Amygdala (tissue), 56 donors: Measurements from ENCODE around the gene GRM3.
"Not testable (repeated sequence)": the region's sequence is repeated elsewhere in the genome, so short reads cannot be mapped to it uniquely, and the experiment has no call there.

Experiments used
- DNase-seq, 56 donors: peaks; one replicate each; lab custom pipeline; 2025; lab: John Stamatoyannopoulos, UW

GRM3 gene

DNA sequence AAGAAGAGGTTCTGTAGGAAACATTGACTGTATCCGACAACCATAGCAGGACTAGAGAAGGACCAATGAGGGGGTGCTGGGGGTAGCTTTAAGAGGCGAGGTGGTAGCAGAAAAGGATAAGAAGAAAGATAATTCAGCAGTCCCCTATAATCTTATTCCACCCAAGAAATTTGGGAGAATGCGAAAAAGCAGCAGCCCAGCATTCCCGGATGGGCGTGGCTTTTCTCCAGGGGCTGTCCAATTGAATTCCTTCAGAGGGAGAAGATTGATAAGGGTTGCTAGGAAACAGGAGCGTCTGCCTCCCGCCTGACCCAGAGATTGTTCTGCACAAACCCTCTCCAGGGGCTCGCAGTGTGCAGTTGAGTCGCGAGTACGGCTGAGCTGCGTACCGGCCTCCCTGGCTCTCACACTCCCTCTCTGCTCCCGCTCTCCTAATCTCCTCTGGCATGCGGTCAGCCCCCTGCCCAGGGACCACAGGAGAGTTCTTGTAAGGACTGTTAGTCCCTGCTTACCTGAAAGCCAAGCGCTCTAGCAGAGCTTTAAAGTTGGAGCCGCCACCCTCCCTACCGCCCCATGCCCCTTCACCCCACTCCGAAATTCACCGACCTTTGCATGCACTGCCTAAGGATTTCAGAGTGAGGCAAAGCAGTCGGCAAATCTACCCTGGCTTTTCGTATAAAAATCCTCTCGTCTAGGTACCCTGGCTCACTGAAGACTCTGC, at the start of gene GRM3:
Gene GRM3, plus strand, starts transcription at position 349 of the 721 bp plus-strand sequence. CDS start 121,237 bp downstream, outside the sequence.
- peak in 52 of 56 donors; percentile 36 to 89 (median 71) for DNase-seq

DNA sequence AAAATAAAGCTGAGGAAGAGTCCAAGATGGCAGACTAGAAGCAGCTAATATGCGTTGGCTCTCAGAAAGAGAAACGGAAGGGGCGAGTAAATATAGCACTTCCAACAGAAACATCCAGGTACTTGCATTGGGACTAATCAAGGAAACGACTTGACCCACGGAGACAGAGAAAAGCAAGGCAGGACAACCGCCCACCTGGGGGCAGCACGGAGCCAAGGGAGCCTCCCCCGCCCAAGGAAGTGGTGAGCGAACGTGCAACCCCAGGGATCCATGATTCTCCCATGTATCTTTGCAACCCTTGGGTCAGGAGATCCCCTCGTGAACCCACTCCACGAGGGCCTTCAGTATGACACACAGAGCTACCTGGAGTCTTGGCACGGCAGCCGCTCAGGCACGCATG, 45.4 kb upstream of the GRM3 start:
- peak in 1 of 56 donors; percentile 2 for DNase-seq

- DNase-seq = no peak
These were observed 45.0 kb upstream of the GRM3 start for GRCh38 chr7:86598721-86599120.

DNA sequence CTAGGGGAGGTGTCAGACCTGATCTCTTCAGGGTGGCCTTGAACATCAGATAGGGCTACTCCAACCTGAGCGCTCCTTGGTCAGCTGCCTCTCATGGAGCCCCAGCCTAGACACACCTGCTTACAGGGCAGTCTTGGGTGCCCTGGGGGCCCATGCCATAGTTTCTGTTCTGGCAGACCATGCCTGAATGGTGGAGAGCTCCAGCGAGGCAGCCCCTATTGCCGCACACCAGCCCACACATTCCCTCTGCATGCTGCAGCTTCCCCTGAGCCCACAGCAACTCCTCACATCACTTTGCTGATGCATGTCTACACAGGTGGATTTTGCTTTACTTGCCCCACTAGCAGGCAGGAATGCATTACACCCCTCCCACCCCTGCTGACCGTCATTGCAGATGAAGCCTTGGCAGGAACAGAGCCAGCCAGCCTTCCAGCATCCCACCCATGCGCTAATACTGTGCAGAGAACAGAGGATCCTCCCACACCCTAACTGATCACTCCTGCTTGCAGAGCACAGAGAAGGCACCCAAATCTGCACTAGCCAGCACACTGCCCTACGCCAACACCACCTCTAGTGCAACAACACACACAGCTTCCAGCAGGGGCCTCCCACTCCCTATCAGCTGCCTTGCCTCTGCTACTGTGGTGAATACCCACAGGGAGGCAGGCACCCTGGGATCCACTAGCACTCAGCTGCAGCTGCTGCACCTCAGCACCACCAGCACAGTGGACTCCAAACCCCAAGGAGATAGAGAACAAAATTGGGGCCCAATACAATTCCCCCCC, 43.0 kb upstream of the GRM3 start:
- peak in 46 of 56 donors; percentile 4 to 75 (median 40) for DNase-seq

DNA sequence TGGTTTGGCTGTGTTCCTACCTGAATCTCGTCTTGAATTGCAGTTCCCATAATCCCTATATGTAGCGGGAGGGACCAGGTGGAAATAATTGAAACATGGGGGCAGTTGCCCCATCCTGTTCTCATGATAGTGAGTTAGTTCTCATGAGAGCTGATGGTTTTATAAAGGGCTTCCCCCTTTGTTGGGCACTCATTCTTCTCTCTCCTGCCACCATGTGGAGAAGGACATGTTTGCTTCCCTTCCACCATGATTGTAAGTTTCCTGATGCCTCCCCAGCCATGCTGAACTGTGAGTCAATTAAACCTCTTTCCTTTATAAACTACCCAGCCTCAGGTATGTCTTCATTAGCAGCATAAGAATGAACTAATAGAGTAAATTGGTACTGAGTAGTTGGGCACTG, 28.0 kb upstream of the GRM3 start:
- not testable (repeated sequence) for DNase-seq

DNA sequence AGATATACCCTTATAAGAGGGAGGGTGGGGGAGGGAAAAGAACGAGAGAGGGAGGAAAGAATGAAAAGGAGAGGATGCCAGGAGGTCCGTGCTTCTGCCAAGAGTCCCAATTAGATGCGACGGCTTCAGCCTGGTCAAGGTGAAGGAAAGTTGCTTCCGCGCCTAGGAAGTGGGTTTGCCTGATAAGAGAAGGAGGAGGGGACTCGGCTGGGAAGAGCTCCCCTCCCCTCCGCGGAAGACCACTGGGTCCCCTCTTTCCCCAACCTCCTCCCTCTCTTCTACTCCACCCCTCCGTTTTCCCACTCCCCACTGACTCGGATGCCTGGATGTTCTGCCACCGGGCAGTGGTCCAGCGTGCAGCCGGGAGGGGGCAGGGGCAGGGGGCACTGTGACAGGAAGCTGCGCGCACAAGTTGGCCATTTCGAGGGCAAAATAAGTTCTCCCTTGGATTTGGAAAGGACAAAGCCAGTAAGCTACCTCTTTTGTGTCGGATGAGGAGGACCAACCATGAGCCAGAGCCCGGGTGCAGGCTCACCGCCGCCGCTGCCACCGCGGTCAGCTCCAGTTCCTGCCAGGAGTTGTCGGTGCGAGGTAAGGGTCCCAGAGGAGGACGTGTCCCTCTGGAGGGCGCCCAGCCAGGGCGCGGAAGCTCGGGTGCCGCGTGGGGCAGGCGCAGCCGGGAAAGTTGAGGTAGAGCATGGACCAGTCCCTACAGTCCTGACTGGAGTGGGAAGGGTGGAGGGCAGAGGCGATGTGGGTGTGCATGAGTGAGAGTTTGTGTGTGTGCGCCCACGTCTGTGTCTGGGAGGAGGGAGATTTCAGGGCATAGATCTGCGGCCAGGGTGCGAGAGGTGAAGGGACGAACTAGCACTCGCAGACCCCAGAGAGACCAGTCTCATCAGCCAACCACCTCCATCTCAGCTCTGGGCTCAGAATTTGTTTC, 844 bp downstream of the GRM3 start:
- peak in 48 of 56 donors; percentile 17 to 81 (median 56) for DNase-seq

GRCh38 chr7:86645225-86645608, 1.5 kb downstream of the GRM3 start:
- DNase-seq = peak in 7 of 56 donors; percentile 19 to 60 (median 42)

- no peak for DNase-seq
These were observed 2.1 kb downstream of the GRM3 start for GRCh38 chr7:86645676-86646276.

DNA sequence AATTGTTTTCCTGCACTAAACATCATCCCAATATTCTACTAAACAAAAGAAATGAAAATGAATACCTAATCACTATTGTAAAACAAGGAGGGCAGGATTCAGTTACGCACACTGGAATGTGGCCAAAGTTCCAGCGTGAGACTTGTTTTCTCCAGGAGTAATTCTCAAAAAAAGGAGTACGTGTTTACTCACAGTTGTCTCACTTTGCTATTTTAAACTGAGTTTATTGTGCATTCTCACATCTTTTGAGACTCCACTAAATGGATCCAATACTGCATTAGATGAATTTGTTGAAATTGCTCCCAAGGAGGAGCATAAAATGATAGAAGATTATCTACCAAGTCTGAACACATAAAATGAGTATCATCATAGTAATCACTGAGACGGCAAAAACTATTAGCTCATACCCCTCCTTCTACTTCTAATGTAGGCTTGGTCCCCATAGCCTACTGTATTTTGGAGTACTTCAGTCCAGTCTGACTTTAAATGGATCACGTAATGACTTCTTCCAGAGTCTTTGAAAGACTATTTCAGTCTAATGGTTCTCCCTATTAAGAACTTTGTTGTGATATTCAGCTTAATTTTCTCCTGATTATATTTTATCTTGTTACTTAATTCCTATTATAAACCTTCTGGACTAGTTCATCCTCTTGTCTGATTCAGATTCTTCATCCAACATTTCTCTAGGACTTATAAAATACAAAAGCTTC, 3.8 kb downstream of the GRM3 start:
- DNase-seq = peak in 9 of 56 donors; percentile 1 to 18 (median 10)

GRCh38 chr7:86648169-86648568, 4.5 kb downstream of the GRM3 start:
- peak in 1 of 56 donors; percentile 2 for DNase-seq

- DNase-seq = peak in 46 of 56 donors; percentile 15 to 80 (median 47)
These were observed 10.4 kb downstream of the GRM3 start for GRCh38 chr7:86653919-86654659.

DNA sequence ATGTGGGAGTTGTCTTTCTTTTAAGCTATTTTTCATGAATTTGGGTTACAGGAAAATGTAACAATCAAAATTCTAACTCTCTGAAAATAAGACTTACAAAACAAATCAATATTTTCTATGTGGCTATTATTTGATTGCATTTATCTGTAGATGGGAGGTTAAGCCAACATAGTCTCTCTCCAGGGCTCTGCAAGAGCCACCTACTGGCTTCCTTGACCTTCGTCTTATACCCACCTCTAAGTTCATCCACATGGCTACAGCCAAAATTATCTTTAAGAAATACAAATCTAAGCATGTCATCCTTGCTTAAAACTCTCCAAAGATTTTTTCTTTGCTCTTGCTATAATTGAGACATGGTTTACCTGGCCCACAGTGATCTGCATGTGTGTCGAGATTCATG, 14.2 kb downstream of the GRM3 start:
- DNase-seq = no peak

GRCh38 chr7:86660950-86661462, 17.3 kb downstream of the GRM3 start:
- DNase-seq = no peak

- DNase-seq = peak in 32 of 56 donors; percentile 1 to 76 (median 40)
These were observed 20.8 kb downstream of the GRM3 start for GRCh38 chr7:86664486-86664885.

DNA sequence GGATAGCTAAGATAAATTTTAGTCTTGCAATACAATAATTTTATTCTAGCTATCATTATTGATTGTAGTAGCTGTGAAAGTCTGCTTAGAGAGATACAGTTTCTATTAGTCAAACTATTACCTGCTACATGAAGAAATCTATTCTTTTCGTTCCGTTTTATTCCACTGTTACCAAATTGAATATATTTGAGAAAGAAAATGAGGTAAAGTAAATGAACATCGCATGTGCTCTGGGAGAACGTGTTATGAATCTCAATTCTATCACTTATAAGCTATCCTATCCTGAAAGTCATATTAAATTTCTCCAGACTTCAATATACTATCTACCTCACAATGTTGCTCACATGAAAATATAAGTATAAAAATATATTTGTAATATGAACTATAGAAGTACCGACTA, 21.3 kb downstream of the GRM3 start:
- no peak for DNase-seq

GRCh38 chr7:86665669-86666068, 22.0 kb downstream of the GRM3 start:
- DNase-seq = no peak

- no peak for DNase-seq
These were observed 24.0 kb downstream of the GRM3 start for GRCh38 chr7:86667732-86668131.

DNA sequence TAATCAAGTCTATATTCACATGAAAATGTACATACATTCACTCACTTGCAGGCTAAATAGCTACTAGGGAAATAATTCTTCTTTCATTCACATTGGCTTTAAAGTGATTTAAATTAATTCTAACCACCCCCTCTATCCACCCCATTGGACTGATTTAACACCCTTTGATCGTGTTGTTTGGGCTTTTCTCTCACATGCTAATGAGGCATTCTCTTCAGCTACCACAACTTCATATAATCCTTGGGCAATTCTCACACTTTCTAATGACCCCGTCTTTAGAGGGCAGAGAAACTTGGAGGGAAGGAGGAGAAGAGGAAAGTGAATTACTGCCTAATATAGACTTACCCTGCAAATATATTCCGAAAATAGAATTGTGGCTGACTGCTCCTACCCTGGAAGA, 24.6 kb downstream of the GRM3 start:
- DNase-seq = no peak

DNA sequence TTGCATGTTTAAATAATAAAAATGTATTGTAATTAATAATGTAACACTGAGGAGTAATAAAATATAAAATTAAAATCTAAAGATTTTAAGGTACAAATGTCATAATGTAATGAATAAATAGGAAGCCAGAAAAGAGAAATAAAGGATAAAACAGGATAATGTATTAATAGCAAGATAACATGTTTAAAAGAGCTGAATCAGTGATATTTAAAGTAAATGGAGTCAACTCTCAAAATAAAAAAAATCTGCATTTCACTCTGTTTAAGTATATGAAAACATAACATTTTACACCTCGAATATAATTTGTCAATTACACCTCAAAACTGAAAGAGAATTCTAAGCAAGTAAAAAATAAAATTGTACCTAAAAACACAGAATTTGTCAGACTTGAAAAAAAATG, 44.1 kb downstream of the GRM3 start:
- no peak for DNase-seq
